AG20443 (cell line): ENCODE results near the gene SCYL2.
"Not testable (repeated sequence)": the region's sequence is repeated elsewhere in the genome, so short reads cannot be mapped to it uniquely, and the experiment has no call there.

ENCODE experiments used
- DNase-seq: peaks from one replicate; pipeline ENCODE4 v3.0.0; 2012; ENCODE audit warnings: low spot score, mixed read lengths

Gene SCYL2, protein sequence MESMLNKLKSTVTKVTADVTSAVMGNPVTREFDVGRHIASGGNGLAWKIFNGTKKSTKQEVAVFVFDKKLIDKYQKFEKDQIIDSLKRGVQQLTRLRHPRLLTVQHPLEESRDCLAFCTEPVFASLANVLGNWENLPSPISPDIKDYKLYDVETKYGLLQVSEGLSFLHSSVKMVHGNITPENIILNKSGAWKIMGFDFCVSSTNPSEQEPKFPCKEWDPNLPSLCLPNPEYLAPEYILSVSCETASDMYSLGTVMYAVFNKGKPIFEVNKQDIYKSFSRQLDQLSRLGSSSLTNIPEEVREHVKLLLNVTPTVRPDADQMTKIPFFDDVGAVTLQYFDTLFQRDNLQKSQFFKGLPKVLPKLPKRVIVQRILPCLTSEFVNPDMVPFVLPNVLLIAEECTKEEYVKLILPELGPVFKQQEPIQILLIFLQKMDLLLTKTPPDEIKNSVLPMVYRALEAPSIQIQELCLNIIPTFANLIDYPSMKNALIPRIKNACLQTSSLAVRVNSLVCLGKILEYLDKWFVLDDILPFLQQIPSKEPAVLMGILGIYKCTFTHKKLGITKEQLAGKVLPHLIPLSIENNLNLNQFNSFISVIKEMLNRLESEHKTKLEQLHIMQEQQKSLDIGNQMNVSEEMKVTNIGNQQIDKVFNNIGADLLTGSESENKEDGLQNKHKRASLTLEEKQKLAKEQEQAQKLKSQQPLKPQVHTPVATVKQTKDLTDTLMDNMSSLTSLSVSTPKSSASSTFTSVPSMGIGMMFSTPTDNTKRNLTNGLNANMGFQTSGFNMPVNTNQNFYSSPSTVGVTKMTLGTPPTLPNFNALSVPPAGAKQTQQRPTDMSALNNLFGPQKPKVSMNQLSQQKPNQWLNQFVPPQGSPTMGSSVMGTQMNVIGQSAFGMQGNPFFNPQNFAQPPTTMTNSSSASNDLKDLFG

DNA sequence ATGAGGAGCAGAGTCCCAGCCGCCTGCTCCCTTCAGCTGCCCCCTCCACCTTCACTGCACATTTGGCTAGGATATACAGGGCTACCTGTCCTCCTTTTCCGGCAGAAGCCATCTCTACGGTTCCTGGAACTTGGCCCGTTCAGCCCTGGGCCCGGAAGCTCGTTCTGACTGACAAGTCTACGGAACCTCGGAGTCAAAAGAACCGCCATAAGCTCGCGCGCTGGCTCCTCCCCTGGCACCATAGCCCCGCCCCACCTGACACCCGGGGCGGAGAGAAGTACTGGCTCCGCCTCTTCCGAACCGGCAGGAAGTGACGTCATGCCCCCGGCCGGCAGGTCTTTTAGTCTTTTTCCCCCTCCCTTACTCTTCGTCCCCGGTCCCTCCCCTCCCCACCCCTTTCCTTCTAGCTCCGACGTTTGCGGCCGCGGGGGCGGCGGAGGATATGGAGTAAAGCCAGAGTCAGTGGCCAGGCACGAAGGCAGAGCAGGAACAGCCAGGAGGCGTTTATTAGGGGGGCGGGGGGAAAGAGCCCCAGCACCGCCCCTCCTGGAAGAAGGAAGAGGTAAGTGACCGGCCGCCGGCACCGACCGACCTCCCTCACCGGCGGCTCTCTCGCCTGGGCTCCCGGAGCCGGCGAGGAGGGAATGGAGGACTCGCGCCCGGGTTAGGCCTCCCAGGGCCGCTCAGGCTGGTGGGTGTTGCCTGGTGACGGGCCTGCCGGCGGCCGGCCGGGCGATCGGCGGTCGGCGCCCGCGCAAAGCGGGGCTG is at the start of gene SCYL2, which contains the start of gene DEPDC4:
SCYL2 (plus strand) TSS at position 343 of the 768 bp plus-strand sequence. CDS start 15,794 bp downstream, outside the sequence.
DEPDC4 (minus strand) TSS at position 245 of the 768 bp plus-strand sequence; CDS start at position 242, 3 bp downstream.
- DNase-seq = peak; percentile 97

DNA sequence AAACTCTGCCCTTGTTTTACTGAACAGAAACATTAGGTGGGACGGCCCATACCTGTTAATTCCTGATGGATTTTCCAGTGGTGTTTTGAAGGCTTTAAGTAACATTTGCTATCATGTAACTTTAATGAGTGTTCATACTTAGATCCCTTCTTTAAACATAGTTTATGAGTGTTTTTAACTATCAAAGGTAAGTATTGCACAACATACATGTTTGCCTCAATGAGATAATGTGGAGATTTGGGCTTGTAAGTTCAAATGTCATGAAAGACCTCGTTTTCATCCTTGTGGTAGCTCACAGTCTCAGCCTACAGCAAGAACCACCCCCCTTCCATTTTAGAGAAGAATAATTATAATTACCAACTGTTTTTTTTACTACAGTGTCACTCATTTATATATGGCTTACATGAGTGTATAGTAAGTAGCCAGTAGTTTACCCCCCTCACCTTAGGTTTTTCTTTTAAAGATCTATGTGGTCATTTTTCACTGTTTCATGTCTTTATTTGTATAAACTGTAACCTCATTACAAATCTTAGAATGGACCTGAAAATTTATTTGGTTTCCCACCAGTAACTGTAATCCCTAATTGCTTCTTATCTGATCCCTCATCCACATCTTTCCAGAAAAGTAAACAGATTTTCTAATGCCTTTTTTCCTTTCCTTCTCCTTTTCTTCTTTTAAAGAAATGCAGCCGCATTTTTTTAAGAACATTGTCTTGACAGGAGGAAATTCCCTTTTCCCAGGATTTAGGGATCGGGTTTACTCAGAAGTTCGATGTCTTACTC is 47.5 kb upstream of the SCYL2 start:
- DNase-seq = no peak

DNA sequence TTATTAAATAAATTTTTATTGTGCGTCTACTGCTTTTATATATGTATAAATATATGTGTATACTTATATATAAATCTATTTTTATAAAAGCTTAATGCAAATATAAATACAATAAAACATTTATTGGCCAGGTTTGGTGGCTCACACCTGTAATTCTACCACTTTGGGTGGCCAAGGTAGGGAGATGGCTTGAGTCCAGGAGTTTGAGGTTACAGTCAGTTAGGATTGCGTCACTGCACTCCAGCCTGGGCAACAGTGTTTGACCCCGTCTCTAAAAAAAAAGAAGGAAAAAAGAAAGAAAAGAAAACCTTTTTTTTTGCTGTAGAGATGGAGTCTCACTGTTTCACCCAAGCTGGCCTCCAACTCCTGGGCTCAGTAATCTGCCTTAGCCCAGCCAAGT is 45.5 kb upstream of the SCYL2 start:
- DNase-seq = no peak

DNA sequence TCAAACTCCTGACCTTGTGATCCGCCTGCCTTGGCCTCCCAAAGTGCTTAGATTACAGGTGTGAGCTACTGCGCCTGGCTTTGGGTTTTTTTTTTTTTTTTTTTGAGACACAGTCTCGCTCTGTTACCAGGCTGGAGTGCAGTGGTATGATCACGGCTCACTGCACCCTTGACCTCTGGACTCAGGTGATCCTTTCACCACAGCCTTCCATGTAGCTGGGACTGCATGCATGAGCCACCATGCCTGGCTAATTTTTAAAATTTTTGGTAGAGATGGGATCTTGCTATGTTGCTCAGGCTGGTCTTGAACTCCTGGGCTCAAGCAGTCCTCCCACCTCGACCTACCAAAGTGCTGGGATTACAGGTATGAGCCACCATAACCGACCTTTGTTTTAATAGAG is 44.8 kb upstream of the SCYL2 start:
- DNase-seq = not testable (repeated sequence)

DNA sequence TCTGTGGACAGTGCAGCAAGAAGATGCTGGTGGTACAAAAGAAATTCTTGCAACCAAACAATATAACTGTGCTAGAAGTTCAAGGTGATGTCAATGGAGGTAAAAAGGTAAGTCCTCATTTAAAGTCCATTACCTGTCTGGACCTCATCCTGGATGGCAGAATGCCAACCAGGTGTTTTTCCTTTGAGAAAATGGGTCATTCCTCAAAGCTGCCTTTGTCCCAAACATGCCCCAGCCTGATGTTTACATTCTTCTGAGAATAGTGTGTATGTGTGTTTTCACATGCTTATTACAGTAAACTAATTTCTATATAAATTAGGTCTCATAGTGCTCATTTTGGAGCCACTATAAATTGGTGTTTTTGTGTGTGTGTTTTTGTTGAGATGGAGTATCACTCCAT is 41.5 kb upstream of the SCYL2 start:
- DNase-seq = no peak

DNA sequence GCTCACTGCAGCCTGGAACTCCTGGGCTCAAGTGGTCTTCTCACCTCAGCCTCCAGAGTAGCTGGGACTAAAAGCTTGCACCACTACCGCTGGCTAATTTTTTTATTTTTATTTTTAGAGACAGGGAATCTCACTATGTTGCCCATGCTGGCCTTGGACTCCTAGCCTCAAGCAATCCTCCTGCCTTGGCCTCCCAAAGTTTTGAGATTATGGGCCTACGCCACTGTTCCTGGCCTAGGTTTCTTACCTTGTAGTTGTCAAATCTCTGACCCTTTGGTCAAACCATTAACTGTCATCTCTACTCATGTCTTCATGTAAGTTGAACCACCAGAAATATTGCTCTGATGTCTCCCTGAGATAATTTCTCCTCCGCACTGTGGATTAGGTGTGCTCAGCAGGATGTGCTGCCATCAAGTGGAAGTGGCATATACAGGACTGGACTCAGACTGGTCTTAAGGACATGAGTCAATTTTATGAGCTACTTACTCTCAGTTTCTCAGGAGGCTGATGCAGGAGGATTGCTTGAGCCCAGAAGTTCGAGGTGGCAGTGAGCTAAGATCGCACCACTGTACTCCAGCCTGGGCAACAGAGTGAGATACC is 37.8 kb upstream of the SCYL2 start:
- DNase-seq = no peak

DNA sequence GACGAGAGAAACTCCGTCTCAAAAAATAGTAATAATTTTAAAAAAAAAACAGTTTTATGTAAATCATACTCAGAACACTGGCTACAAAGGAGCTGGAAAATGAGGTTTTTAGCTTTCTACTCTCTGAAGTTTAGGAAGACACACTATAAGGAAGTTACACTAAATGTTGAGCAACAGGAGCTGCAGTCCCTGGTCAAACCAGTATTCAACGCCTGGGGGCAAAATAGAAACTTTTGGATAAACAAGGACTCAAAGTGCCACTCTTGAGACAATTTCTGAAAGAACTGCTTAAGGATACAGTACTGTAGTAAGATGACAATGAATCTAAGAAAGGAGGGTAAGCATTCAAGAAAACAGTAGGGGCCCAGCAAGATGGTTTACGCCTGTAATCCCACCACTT is 37.1 kb upstream of the SCYL2 start:
- no peak for DNase-seq

DNA sequence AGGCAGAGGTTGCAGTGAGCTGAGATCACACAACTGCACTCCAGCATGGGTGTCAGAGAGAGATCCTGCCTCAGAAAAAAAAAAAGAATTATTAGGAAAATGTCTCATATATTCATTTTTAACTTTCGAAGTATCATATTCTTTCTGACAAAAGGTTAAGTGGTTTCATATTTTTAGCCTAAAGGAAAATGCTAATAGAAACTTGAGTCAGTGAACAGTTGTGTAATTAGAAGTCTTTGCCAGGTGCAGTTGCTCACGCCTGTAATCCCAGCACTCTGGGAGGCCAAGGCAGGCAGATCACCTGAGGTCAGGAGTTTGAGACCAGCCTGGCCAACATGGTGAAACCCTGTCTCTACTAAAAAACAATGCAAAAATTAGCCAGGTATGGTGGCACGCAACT is 35.1 kb upstream of the SCYL2 start:
- DNase-seq = not testable (repeated sequence)

DNA sequence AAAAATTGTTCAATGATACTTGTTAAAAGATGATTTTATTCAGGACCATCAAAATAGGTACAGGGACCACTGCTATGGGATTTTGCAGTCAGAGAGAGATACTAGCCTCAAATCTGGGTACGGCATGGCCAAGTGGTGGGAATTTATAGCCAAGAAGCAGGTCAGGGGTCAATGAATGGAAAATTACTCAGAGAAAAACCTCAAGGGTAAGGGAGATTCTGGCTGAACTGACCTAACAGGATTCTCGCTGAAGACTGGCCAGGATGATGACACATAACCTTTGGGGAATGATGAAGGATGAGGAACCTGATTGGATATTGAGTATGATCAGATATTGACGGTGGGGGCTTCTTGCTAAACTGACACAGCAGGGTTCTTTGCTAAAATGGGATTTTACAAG is 32.8 kb upstream of the SCYL2 start:
- peak; percentile 30 for DNase-seq

DNA sequence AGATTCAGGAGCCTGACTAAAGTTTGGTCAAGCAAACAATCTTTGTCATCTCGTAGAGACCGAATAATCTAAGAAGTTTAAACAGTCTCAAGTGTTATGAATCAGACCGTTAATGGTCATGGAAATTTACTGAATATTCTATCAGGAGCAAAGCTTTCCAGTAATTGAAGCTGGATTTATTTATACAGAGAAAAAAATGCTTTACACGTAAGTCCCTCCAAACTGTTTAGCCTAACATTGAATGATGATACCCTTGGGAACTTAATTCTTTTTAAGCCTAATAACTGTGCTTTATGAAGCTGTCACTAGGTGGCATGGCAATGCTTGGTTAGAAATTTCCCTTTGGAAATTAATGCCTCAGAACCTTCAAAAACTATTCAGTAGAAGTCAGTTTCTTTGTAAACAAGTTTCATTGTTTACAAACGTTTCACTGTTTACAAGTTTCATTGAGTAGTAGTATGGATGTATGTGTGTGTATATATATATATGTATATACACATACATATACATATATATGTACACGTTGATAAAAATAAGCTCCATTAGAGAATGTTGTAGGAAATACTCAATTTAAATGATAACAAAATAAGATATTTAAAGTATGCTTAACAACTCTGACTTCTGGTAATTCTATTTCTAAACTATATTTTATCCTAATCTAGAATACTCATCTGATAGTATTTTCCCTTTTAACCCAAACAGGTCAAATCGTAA is 32.2 kb upstream of the SCYL2 start:
- DNase-seq = peak; percentile 55

DNA sequence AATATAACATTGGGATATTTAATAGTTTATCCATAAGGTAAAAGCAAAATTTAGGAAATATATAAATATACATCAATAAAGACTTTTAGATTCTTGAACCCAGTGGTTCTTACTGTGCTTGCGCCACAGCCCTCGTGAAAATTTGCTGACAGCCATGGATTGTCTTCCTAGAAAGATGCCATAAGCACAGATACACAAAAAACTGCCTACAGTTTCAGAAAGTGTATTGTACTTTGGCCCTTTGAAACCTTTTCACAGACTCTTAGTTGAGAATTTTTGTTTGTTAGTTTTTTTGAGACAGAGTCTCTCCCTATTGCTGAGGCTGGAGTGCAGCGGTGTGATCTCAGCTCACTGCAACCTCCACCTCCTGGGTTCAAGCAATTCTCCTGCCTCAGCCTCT is 28.2 kb upstream of the SCYL2 start:
- no peak for DNase-seq

DNA sequence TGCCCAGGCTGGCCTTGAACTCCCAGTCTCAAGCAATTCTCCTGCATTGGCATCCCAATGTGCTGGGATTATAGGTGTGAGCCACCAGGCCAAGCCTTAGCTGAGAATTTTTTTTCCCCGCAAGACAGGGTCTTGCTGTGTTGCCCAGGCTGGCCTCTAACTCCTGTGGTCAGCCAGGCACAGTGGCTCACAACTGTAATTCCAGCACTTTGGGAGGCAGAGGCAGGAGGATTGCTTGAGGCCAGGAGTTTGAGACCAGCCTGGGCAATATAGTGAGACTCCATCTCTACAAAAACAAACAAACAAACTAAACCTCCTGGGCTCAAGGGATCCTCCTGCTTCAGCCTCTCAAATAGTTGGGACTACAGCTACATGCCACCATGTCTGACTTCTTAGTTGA is 27.4 kb upstream of the SCYL2 start:
- DNase-seq = no peak

DNA sequence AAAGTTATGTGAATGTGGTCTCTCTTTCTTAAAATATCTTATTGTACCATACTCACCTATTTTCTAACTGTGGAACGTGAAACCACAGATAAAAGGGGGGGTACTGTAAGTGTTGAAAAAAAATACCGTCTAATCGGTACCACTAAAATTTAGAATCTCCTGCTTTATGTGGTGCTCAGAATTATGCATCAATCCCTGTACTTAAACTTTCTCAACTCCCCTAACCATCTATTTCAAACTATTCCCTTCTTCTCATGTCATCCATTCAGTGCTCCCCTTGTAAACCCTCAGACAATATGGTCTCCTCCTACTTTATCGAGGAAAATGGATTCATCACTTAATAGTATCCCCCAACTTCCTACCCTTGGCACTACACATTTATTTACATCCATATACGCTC is 23.8 kb upstream of the SCYL2 start:
- DNase-seq = no peak

DNA sequence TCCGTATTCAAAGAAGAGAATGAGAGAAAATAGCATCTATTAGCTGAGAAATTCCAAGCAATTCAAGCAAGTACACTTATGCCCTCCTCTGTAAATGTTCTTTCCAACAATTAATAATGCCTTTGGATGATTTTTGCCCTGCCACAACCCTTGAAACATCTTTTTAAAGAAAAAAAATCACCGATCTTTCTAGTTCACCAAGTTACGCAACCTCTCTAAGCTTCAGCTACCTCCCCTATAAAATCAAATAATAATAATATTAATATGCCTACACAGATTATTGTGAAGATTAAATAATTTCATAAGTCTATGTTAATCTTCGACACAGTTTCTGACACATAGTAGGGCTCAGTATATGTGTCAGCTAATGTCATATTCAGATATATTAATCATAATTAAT is 19.2 kb upstream of the SCYL2 start:
- no peak for DNase-seq

DNA sequence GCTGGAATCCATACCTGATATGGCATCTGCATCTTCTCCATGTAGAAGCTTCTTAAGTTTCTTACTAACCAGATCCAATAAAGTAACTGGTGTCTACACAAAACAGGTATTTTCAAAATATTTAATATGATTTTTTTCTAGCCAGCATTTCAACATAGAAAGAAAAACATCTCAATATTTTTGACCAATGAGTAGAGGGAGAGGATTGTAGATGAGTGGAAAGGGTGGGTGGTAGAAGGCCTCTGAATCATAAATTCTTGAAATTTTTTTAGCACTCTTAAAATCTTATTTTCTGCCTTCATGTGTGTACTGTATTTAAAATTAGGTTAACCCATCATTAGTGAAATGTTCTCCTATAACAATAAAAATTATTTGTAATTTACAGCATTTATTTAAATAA is 18.1 kb upstream of the SCYL2 start:
- DNase-seq = peak; percentile 56

DNA sequence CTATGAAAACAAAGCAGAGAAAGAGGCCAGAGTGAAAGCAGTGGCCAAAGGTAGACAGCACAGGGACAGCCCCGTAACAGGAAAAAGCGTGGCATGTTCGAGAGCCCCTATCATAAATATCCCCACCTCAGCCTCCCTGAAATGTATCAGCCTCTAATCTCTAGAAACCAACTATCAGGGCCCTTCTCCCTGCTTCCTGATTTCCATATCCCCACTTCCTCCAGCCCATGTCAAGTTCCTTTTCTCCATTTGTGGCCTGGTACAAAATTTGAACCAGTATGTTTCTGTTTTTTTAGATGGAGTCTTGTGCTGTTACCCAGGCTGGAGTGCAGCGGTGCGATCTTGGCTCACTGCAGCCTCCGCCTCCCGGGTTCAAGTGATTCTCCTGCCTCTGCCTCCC is 17.0 kb upstream of the SCYL2 start:
- no peak for DNase-seq

DNA sequence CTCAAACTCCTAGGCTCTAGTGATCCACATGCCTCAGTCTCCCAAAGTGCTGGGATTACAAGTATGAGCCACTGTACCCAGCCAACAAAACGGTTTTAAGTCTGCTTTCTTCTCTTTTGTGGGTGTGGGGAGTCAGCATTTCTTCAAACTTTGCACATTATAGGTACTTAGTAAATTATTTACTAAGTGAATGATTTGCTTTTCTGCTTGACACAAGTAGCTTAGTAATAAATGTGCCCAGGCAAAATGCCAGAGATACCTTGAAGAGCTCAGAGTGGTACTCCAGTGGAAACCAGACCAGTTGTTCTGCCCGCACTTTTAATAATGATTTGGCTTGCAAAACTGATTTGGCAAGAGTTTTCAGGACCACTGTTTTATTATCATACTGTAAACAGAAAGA is 15.1 kb upstream of the SCYL2 start:
- no peak for DNase-seq

DNA sequence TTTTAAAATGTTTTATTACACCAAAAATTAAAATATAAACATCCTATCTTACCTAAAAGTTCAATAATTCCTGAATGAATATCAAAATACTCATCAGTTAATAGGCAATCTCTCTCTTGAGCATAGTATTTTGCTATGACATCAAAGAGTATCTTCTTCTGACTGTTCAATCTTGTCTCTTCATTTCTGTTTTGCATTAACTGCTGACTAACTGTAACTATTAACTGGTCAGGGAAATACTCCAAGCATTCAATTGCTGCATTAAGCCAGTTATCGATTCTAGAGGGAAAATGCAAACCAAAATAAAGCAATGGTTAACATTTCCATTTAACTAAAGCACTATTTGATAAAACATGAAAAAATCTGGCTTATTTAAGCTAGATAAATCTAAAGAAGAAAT is 13.5 kb upstream of the SCYL2 start:
- no peak for DNase-seq

DNA sequence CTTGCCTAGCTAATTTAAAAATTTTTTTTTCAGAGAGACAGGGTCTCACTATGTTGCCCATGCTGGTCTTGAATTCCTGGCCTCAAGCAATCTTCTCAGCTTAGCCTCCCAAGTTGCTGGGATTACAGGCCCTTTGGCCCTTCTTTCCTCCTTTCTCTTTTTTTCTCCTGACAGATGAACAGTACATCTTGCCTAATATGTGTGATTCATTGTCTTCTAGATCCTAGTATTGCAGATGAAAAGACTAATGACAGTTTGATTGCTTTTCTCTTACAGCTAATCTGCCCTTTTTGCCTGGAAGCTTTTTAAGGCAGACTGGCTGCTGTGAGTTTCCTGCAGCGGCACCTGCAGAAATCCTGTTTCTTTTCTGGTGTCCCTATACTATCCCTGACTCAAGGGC is 12.1 kb upstream of the SCYL2 start:
- DNase-seq = peak; percentile 9

DNA sequence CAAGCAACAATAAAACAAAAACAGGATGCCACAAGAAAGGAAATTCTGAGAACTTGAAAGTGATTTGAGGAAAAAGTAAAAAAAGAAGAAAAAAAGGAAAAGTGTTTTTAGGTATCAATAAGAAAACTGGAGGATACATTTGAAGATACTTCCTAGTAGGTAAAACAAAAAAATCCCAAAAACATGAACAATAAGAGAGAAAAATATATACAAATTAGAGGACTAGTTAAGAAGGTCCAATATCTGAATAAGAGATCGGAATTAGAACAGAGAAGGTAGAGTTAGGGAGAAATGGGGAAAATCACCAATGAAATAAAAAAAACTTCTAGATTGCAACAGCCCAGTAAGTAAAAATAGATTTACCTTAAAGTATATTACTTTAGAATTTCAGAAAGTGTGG is 8.8 kb upstream of the SCYL2 start:
- DNase-seq = no peak
